SKM-1 treated with dmso at 0.1 percent for 144 hours (cell line): ENCODE data around the gene LLGL1.
A peak's percentile ranks its signal among the peaks of the same experiment; 100 is the strongest.

Experiments
- DNase-seq: peaks from one replicate; lab custom pipeline; 2025; ENCODE audit not compliant: unreplicated experiment; lab: John Stamatoyannopoulos, UW

The LLGL1 gene

GRCh38 chr17:18229771-18230170, 4.3 kb downstream of the LLGL1 start:
- DNase-seq, result no peak

GRCh38 chr17:18230288-18231141, 5.1 kb downstream of the LLGL1 start:
- DNase-seq, result no peak

GRCh38 chr17:18231164-18231563, 5.7 kb downstream of the LLGL1 start:
- no peak for DNase-seq

- DNase-seq, result no peak
These were observed 8.5 kb downstream of the LLGL1 start for GRCh38 chr17:18233803-18234518.

GRCh38 chr17:18234853-18235380, 9.5 kb downstream of the LLGL1 start:
- DNase-seq, result no peak

- no peak for DNase-seq
These were observed 10.4 kb downstream of the LLGL1 start for GRCh38 chr17:18235743-18236256.

- no peak for DNase-seq
These were observed 11.1 kb downstream of the LLGL1 start for GRCh38 chr17:18236494-18236893.

GRCh38 chr17:18237461-18237860, 12.0 kb downstream of the LLGL1 start:
- no peak for DNase-seq

GRCh38 chr17:18238299-18238698, 12.9 kb downstream of the LLGL1 start:
- no peak for DNase-seq

- no peak for DNase-seq
These were observed 15.0 kb downstream of the LLGL1 start for GRCh38 chr17:18240449-18240848.

- no peak for DNase-seq
These were observed 15.9 kb downstream of the LLGL1 start for GRCh38 chr17:18241229-18241871.

GRCh38 chr17:18245038-18245776, 19.8 kb downstream of the LLGL1 start:
- DNase-seq, result no peak

- no peak for DNase-seq
These were observed 20.8 kb downstream of the LLGL1 start for GRCh38 chr17:18246109-18246725.

GRCh38 chr17:18246880-18247612, 21.6 kb downstream of the LLGL1 start:
- DNase-seq, result no peak

GRCh38 chr17:18247613-18248001, 22.2 kb downstream of the LLGL1 start:
- DNase-seq, result no peak

GRCh38 chr17:18248300-18248731, 22.9 kb downstream of the LLGL1 start:
- DNase-seq, result peak; percentile 23

GRCh38 chr17:18248811-18249210, 23.4 kb downstream of the LLGL1 start:
- no peak for DNase-seq

- no peak for DNase-seq
These were observed 24.8 kb downstream of the LLGL1 start for GRCh38 chr17:18250259-18250658.

- DNase-seq, result no peak
These were observed 25.3 kb downstream of the LLGL1 start for GRCh38 chr17:18250708-18251107.

GRCh38 chr17:18251204-18251603, 25.8 kb downstream of the LLGL1 start:
- no peak for DNase-seq
